HG02970 (cell line): ENCODE measurements around the gene PTPRN2.
"Not testable (repeated sequence)": the region's sequence is repeated elsewhere in the genome, so short reads cannot be mapped to it uniquely, and the experiment has no call there.

Source experiments
- ATAC-seq: cut with Tn5 transposase; IDR thresholded peaks from one replicate; pipeline ENCODE4 v1.9.1; 2021; ENCODE audit warnings: mild to moderate bottlenecking, moderate library complexity, moderate number of reproducible peaks; ENCODE audit not compliant: unreplicated experiment, low FRiP score

PTPRN2 gene

DNA sequence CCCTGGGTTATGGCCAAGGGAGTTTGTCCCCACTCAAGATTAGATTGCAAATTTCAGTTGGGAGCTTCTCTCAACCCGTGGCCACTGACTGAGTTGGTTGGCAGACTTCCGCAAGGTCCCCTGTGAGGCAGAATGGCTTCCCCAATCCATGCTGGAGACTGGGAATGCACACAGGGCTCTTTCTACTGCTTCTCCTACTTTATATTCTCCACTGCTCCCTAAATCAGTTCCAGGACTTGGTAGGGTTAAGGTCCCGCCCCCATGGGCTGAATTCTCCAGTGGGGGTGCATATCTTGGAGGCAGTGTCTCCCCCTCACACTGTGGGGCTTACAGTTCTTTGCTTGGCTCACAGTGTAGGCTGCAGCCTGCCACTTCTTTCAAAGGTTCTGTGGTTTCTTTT, 404.2 kb downstream of the PTPRN2 start:
- no peak for ATAC-seq

- ATAC-seq = no peak
These were observed 411.0 kb downstream of the PTPRN2 start for GRCh38 chr7:158176561-158177173.

DNA sequence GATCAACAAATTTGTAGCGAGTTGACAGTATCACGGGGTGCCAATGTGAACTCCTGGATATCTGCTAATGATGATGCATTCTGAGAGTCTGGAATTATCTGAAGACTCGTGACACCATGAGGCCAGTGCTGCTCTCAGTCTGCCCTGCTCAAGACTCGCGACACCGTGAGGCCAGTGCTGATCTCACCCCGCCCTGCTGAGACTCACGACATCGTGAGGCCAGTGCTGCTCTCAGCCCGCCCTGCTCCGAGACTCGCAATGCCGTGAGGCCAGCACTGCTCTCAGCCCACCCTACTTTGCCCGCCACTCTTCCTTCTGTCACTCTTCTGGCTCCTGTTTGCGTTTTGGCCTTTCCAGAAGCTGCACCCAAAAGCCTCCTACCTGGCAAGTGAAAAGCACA, 411.8 kb downstream of the PTPRN2 start:
- ATAC-seq = no peak

DNA sequence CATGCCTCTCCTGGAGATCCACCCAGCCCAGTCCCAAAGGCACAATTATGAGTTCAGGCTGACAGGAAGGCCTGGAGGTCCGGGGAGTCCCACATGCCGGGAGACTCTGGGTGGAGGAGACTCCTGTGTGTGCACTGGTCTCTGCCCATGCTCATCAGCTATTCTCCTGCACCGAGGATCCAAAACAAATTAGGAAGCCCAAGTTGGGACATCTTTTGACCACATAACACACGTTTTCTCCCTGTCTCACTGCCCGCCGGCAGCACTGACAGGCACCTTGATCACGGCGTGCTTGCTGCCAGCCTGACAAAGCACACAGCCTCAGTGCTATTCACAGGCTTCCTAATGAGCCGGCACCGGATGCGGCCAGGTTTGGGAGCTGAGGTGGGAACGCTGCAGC, 412.7 kb downstream of the PTPRN2 start:
- ATAC-seq = no peak

- ATAC-seq = no peak
These were observed 420.2 kb downstream of the PTPRN2 start for GRCh38 chr7:158167373-158167772.

DNA sequence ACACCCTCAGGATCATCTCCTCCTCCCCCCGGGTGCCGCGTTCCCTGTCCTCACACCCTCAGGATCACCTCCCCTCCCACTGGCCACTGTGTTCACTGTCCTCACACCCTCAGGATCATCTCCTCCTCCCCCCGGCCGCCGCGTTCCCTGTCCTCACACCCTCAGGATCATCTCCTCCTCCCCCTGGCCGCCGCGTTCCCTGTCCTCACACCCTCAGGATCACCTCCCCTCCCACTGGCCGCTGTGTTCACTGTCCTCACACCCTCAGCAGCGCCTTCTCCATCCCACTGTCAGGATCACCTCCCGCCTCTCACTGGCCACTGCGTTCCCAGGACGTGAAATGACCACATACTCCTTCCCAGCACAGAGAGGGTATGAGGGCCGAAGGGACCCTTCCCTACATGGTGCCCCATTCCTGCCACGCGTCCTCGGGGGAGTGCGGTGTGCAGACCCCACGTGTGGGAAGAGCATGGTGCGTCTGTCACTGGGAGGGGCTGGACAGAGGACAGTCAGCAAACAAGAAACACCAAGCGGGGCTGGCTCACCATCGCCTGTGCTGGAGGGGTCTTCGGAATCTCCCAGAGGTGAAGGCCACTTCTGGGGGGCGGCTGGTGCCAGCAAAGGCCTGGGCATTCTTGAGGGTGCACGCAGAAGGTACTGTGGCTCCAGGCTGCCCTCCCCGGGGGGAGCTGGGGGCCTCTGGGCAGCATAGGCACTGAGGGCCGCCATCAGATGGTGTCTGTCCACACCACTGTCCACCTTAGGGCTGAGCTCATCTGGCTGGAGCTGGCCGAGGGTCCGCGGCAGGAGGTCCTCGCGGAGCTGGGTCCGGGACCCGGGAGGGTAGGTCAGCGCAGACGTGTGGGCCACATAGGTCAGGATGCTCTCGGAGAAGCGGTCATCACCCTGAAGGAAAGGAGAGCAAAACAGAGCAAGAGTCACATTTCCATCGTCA, 421.0 kb downstream of the PTPRN2 start:
- ATAC-seq = no peak

- ATAC-seq = no peak
These were observed 421.9 kb downstream of the PTPRN2 start for GRCh38 chr7:158165711-158166110.

- ATAC-seq = no peak
These were observed 423.2 kb downstream of the PTPRN2 start for GRCh38 chr7:158164101-158165095.

- no peak for ATAC-seq
These were observed 426.4 kb downstream of the PTPRN2 start for GRCh38 chr7:158161194-158161593.

DNA sequence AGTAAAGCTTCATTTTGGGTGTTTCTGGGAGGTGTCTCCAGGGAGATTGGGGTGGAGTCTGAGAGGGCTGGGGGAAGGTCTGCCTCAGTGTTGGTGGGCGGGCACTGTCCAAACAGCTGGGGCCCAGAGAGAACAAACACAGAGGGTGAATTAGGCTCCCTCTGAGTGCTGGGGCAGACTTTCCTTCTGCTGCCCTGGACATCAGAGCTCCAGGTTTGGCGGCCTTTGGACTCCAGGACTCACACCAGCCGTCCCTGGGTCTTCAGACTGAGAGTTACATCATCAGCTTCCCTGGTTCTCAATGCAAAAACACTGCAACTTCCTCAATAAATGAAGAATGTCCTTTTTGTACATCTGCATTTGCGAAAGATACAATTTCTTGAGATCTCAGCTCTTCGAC, 427.4 kb downstream of the PTPRN2 start:
- ATAC-seq = no peak

- ATAC-seq = no peak
These were observed 430.2 kb downstream of the PTPRN2 start for GRCh38 chr7:158157460-158157859.

- ATAC-seq = not testable (repeated sequence)
These were observed 436.4 kb downstream of the PTPRN2 start for GRCh38 chr7:158151273-158151672.

- ATAC-seq = no peak
These were observed 437.4 kb downstream of the PTPRN2 start for GRCh38 chr7:158150234-158150633.

DNA sequence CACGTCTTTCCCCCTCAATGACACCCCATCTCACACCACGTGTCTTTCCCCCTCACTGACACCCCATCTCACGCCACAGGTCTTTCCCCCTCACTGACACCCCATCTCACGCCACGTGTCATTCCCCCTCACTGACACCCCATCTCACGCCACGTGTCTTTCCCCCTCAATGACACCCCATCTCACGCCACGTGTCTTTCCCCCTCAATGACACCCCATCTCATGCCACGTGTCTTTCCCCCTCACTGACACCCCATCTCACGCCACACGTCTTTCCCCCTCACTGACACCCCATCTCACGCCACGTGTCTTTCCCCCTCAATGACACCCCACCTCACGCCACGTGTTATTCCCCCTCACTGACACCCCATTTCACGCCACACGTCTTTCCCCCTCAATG, 440.2 kb downstream of the PTPRN2 start:
- not testable (repeated sequence) for ATAC-seq

DNA sequence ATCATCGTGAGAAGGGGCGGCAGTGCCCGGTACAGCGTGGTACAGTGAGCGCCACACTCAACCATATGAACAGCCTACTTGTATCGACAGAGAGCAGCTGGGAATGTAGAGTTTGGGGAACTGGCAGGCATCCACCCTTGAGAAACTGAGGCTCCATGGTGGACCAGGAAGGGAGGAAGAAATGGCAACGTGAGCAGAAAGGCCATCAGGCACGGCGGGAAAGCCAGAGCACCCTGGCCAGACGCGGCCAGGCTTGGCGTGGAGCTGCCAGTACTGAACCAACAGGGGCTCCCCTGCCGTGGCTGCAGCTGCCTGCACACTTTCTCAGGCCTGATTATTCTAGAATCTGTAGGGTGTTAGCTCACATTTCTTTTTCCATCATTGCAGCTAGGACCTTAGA, 442.3 kb downstream of the PTPRN2 start:
- ATAC-seq = no peak

DNA sequence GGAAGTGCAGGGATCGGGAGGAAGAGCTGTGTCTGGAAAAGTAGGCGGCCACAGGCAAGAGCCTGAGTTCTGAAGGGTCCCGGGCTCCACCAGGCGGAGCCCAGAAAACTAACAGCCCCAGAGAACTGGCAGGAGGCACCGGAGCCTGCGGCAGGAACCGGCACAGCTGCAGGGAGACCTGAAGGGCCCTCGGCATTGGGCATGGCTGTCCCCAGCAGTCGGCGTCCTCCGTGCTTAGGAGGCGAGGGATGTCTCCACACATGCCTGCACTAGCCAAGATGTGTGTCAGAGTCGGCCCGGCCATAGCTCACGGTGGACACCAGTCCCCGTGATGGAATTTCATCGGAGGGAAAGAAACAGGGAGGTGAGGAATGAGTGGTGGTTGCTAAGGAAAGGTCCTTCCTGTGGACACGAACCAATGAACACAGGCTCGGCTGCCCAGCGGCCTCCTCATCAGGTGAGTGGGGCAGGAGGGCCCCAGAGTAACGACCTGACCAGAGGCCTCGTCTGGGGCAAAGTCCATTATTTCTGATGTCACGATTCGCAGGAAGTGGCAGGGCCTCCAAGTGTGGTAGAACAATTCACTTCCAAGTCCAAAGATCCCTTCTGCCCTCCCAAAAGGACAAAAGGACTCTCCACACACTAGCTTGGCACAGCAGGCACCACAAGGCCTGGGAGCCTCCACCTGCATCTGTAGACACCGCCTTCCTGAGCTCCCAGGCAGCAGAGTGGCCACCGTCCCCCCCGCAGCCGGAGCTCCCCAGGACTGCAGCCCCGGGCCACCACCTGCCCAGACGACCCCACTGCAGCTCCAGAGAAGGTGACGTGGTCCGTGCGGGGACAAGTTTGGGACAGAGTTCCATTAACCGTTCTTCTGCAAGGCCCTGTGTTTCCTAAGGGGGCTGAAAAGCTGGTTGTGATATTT, 444.2 kb downstream of the PTPRN2 start:
- no peak for ATAC-seq

DNA sequence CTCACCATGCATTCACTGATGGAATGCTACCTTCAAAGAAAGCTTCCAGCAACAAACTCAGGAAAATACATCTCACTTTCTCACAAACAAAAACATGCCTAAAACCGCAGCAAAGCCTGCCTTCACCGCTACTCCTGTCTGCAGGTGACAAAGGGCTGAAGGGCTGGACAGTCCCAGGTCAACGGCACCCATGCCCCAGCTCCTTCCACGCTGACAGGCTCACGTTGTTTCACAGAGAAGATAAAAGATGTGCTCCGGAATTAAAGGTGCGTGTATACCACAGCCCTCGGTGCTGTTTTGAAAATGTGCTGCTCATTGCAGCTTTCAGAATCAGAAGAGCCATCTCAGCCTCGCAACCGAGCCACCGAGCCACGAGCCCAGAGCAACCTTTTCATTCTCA, 445.0 kb downstream of the PTPRN2 start:
- no peak for ATAC-seq

GRCh38 chr7:158141806-158142518, 445.7 kb downstream of the PTPRN2 start:
- no peak for ATAC-seq

GRCh38 chr7:158141221-158141582, 446.4 kb downstream of the PTPRN2 start:
- no peak for ATAC-seq
